ENCODE measurements around the gene COQ8A. TPM values are rescaled to one million over a fixed set of nuclear protein-coding genes. Genes with fewer than 3 reads are reported as not detected.

The COQ8A gene
- total RNA-seq, 1 donor, result 14.1 TPM

DNA sequence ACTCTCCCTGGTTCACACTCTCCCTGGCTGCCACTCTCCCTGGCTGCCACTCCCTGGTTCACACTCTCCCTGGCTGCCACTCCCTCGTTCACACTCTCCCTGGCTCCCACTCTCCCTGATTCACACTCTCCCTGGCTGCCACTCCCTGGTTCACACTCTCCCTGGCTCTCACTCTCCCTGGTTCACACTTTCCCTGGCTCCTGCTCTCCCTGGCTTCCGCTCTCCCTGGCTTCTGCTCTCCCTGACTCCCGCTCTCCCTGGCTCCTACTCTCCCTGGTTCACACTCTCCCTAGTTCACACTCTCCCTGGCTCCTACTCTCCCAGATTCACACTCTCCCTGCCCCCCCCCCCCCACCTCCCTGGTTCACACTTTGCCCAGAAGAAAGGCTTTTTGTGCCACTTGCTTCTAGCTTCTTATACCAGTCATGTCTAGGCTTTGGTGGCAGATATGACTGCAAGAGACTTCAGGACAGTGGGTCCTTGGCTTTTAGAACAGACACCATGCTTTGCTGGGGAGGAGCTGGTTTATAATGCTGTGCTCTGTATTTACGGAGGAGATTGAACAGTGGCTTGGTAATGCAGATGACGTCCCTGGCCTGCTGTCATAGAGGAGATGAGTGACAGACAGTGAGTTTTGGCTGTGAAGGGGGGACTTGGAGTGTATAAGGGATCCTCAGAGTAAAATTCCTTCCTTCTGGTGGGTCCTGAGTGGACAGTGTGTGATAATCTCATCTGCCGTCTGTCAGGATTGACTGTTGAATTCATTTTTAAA, 17.0 kb downstream of the COQ8A start:
- Histone ChIP-seq H3K4me3 (ENCODE audit: insufficient read depth, low read length) (no peak overlapping the region), H3K36me3 (ENCODE audit: insufficient read depth, low read length) (no peaks in the 10 kb centered on the region), H4K20me1 (ENCODE audit: insufficient read depth, low read length) (no peaks in the 10 kb centered on the region), H3K4me1 (ENCODE audit: insufficient read depth, low read length) (no peaks in the 10 kb centered on the region), H3K4me2 (ENCODE audit: insufficient read depth, low read length) (no peak overlapping the region), H3K27me3 (ENCODE audit: insufficient read depth, low read length) (no peaks in the 10 kb centered on the region), H3K9me3 (ENCODE audit: low read depth, low read length) (no peaks in the 10 kb centered on the region), H3K27ac (ENCODE audit: low read depth, low read length) (no peak overlapping the region), H2AFZ (ENCODE audit: low read length) (no peak overlapping the region), H3K79me2 (ENCODE audit: insufficient read depth, low read length) (no peaks in the 10 kb centered on the region)
- no peak for DNase-seq (ENCODE audit: insufficient read length, low spot score, missing footprints)
- TF ChIP-seq CTCF (IDR thresholded peaks at IDR 0.05; ENCODE audit: extremely low read depth, low read depth, low read length), result no peak

DNA sequence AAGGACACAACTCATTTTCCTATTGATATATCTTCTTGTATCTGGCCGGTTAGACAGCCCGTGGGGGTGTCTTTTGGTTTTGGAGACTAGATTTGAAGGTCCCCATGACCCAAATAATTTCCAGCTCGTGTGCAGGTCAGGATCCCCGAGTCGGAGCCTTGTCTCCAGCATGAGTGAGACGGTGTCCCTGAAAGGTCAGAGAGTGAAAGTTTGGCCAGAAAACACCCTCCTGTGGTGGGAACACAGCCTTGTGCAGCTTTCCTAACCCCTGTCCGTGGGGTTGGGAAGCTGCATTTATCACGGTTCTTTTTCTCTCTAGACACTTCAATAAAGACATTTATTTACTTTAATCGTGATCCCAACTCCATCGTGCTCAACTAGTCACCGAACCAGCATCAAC, 17.6 kb downstream of the COQ8A start:
- DNase-seq (ENCODE audit: insufficient read length, low spot score, missing footprints), result no peak
- Histone ChIP-seq H3K4me3 (ENCODE audit: insufficient read depth, low read length) (no peak overlapping the region), H2AFZ (ENCODE audit: low read length) (no peak overlapping the region), H3K4me2 (ENCODE audit: insufficient read depth, low read length) (no peak overlapping the region), H3K4me1 (ENCODE audit: insufficient read depth, low read length) (no peaks in the 10 kb centered on the region), H3K27ac (ENCODE audit: low read depth, low read length) (no peak overlapping the region), H3K36me3 (ENCODE audit: insufficient read depth, low read length) (no peaks in the 10 kb centered on the region), H3K9me3 (ENCODE audit: low read depth, low read length) (no peaks in the 10 kb centered on the region), H4K20me1 (ENCODE audit: insufficient read depth, low read length) (no peaks in the 10 kb centered on the region), H3K27me3 (ENCODE audit: insufficient read depth, low read length) (no peaks in the 10 kb centered on the region), H3K79me2 (ENCODE audit: insufficient read depth, low read length) (no peaks in the 10 kb centered on the region)
- no peak for TF ChIP-seq CTCF (IDR thresholded peaks at IDR 0.05; ENCODE audit: extremely low read depth, low read depth, low read length)

- no peak for DNase-seq (ENCODE audit: insufficient read length, low spot score, missing footprints)
- Histone ChIP-seq H3K27ac (ENCODE audit: low read depth, low read length) (no peak overlapping the region), H3K4me1 (ENCODE audit: insufficient read depth, low read length) (no peaks in the 10 kb centered on the region), H3K36me3 (ENCODE audit: insufficient read depth, low read length) (no peaks in the 10 kb centered on the region), H2AFZ (ENCODE audit: low read length) (no peak overlapping the region), H3K79me2 (ENCODE audit: insufficient read depth, low read length) (no peaks in the 10 kb centered on the region), H3K9me3 (ENCODE audit: low read depth, low read length) (no peaks in the 10 kb centered on the region), H3K27me3 (ENCODE audit: insufficient read depth, low read length) (no peaks in the 10 kb centered on the region), H3K4me2 (ENCODE audit: insufficient read depth, low read length) (no peak overlapping the region), H3K4me3 (ENCODE audit: insufficient read depth, low read length) (no peak overlapping the region), H4K20me1 (ENCODE audit: insufficient read depth, low read length) (no peaks in the 10 kb centered on the region)
- TF ChIP-seq CTCF (IDR thresholded peaks at IDR 0.05; ENCODE audit: extremely low read depth, low read depth, low read length), result no peak
These were observed 18.2 kb downstream of the COQ8A start for GRCh38 chr1:226958300-226958699.

DNA sequence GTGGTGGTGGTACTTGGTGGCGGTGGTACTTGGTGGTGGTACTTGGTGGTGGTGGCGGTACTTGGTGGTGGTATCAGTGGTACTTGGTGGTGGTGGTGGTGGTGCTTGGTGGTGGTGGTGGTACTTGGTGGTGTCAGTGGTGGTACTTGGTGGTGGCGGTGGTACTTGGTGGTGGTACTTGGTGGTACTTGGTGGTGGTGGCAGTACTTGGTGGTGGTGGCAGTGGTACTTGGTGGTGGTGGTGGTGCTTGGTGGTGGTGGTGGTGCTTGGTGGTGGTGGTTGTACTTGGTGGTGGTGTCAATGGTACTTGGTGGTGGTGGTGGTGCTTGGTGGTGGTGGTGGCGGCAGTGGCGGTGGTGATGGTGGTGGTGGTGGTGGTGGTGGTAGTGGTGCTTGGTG, 20.2 kb downstream of the COQ8A start:
- no peak overlapping the region for H3K4me2 ChIP-seq (ENCODE audit: insufficient read depth, low read length)
- H3K27me3 ChIP-seq (ENCODE audit: insufficient read depth, low read length), result no peaks in the 10 kb centered on the region
- H3K36me3 ChIP-seq (ENCODE audit: insufficient read depth, low read length), result no peaks in the 10 kb centered on the region
- no peak overlapping the region for H2AFZ ChIP-seq (ENCODE audit: low read length)
- no peak for TF ChIP-seq CTCF (IDR thresholded peaks at IDR 0.05; ENCODE audit: extremely low read depth, low read depth, low read length)
- no peak overlapping the region for H3K4me3 ChIP-seq (ENCODE audit: insufficient read depth, low read length)
- no peak overlapping the region for H3K27ac ChIP-seq (ENCODE audit: low read depth, low read length)
- H3K4me1 ChIP-seq (ENCODE audit: insufficient read depth, low read length), result no peaks in the 10 kb centered on the region
- H4K20me1 ChIP-seq (ENCODE audit: insufficient read depth, low read length), result no peaks in the 10 kb centered on the region
- no peaks in the 10 kb centered on the region for H3K9me3 ChIP-seq (ENCODE audit: low read depth, low read length)
- no peak for DNase-seq (ENCODE audit: insufficient read length, low spot score, missing footprints)
- H3K79me2 ChIP-seq (ENCODE audit: insufficient read depth, low read length), result no peaks in the 10 kb centered on the region

Data from osteoblast (primary cell).